Stimulated activated CD4-positive, alpha-beta T cell treated with anti-CD3 and anti-CD28 coated beads, TNF-alpha, amount 100 ng/mL, for 24 hours (primary cell): ENCODE data around the gene LTB.

Experiments
- DNase-seq, 3 experiments: peaks; one replicate each; pipeline ENCODE4 v3.0.0-alpha.2; 2020; ENCODE audit warnings: low read depth in 3 of 3

LTB gene

GRCh38 chr6:31551371-31551770, 30.9 kb downstream of the LTB start:
- peak in 2 of 3 experiments; percentile 54 to 59 for DNase-seq

DNA sequence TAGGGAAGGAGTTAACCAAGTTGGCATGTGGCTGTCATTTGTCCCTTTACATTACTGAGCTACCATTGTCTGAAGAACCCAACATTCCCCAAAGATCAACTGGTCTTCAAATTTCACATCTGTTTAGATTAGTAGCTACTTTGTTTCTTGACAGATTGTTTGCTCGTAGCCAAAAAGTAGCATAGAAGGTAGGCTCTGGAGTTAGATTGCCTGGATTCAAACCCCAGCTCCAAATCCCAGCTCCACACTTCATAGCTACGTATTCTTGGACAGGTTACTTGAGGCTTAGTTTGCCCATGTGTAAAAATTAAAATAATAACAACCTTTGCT, 33.7 kb downstream of the LTB start:
- DNase-seq: no peak

- no peak for DNase-seq
These were observed 34.3 kb downstream of the LTB start for GRCh38 chr6:31547727-31548543.

- DNase-seq: peak; percentile 85 to 93 (median 88)
These were observed 35.1 kb downstream of the LTB start, which contains the start of gene NFKBIL1 for GRCh38 chr6:31546958-31547726. Gene NFKBIL1, plus strand, starts transcription at chr6:31547608. Its CDS starts 87 bp downstream, at chr6:31547695.

DNA sequence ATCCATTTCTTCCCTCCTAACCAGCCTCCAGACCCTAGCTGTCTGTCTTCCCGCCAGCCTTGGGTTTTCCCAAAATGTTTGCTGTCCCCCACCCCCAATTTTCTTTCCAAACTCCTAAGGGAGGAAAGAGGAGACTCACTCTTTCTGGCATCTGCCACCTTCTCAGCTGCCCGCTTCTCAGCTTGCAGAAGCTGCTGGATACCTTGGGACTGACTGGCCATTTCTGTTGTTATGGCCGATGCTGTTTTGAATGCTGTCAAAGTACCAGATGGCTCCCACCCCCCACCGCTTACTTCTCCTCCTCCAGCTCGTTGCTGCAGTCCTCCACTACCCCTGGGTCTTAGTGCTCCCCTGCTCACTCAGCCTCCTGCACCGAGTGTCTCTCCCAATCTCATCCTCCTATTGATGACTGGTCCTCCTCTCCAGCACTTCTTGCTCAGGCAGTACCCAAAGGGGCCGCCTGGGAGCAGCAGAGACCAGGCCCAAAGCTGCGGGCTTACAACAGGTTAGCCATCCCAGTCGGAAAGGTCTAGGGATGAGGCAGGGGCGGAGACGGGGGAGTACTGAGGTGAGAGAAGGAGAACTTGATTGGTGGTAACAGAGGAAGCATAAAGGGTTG, 35.8 kb downstream of the LTB start, which contains the start of gene ATP6V1G2:
TSS of gene ATP6V1G2 (minus strand) at position 270 of the 619 bp plus-strand sequence. CDS start at position 221, 49 bp downstream.
- DNase-seq: peak; percentile 73 to 92 (median 73)

DNA sequence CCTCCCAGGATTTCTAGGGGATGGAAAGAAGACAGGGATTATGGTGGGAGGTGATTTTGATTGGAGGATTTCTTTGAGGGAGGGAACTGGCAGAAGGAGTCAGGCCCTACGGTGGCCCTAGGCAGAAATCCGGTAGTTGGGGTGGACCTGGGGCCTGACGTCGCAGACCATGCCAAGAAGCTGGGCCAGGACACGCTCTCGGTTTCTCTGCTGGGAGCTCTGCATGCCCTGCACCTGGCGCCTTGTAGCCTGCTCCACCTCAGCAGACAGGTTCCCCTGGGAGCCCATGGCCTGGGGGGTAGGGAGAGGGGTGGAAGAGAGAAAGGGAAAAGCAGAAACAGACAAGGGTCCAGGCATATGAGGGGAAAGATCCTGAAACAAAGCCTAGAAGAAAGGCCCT, 36.9 kb downstream of the LTB start:
- DNase-seq: no peak

DNA sequence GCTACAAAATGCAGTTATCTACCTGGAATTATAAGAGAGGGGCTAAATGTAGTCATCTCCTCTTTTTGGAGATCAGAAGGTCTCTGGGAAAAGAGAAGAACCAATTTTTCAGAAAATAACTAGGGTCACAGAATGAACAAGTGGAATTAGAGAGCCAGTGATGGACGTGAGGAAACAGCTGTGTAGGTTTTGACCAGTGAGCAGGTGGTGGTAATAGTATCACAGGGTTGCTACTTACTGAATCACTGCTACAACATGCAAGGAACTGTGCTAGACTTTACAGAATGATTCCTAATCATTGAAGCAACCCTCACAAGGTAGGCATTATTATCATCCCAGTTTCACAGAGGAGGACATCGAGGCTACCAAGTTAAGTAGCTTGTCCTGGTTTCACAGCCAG, 37.5 kb downstream of the LTB start:
- DNase-seq: no peak

DNA sequence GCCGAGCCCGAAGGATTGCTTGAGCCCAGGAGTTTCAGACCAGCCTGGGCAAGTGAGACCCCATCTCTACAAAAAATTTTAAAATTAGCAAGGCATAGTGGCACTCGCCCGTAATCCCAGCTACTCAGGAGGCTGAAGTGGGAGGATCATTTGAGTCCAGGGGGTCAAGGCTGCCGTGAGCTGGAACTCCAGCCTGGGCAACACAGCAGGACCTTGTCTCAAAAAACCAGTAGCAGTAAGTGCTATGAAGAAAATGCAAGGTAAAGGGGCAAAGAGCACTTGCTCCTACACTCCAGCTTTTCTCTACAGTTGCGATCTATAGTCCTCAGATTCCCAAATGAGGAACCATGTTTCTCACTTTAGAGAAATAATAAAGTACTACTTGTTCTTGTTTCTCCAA, 38.6 kb downstream of the LTB start:
- no peak for DNase-seq

DNA sequence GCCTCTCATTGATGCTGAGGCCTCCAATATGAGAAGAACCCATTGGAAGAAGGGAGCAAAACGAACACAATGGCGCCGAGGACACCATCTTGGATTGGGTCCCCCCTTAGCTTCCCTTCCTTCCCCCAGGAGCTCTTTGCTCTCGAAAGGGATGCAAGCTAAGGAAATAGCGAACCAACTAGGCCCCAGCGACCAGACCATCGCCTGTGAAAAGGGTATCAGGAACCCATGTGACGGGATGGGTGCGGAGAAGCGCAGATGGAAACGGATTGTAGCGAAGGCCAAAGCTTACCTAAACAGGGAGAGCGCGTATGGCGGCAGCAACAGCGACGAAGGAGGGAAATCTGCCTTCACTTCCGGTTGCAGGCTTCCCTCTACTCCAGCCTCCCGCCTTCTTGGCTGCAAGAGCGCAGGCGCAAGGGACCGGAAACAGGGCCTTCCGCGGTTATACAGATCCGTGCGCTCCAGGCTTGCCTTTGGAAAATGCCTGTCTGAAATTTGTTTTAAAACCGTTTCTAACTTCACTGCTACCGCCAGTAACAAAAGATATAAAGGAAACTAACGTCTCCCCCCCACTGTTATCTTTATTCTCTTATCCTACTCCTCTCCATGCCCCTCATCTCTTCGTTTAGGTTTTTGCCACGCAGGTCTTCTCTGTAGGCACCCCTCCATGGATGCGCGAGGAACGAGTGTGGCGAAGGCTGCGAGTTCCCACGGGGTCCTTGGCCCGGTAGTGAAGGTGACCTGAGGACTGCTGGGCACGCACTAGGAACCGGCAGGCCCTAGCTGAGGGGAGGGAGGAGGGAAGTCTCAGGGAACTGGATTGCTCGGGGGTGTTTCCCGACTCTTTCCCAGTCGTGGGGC, 40.3 kb downstream of the LTB start, which contains the start of gene DDX39B:
TSS of gene DDX39B (minus strand) at position 346 of the 864 bp plus-strand sequence. CDS start 1,471 bp downstream, outside the sequence.
- peak; percentile 84 to 91 (median 87) for DNase-seq

DNA sequence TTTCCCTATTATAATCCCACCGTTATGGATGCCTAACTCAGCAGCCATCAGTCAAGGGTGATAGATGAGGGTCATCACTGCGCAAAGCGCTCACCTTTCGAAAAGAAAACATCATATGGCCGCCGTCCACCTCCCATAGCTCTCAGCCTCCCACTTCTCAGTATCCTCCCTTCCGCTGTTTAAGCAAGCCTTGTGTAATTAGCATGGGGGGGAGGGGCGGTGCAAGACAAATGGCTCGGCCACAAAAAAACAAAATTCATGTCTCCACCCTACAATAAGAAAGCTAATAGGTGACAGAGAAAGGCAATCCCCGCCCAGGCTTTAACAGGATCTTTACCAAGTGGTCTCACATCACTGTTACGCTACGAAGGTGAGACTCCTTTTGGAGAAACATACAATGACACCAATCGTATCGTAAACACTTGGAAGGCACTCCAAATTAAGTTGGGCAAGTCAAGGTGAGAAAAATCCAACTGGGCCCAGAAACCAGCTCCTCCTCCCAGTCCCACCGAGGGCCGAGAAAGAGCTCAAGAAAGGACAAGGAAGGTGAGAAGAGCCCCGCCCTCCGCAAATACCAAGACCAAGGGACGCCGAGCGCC, 41.1 kb downstream of the LTB start:
- DNase-seq: peak in 2 of 3 experiments; percentile 46 to 58

DNA sequence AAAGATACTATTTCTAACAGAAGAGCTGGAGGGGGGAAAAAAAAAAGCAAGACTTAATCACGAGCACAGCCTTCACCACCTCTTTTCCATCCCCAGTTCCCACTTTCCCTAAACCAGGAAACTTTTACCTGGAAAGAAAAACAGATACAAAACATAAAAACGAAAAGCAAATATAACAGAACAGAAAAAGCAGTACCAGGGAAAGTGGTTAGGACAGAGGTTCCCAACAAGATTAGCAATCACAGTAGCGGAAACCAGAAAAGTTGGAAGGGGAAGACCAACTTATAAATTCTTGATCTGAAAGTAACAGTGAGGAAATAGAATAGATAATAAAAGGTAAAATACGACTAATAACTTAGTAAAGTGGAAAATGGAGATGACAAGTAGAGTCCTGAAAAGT, 41.6 kb downstream of the LTB start:
- no peak for DNase-seq

- DNase-seq: no peak
These were observed 43.3 kb downstream of the LTB start for GRCh38 chr6:31538805-31539400.

GRCh38 chr6:31535538-31536324, 46.5 kb downstream of the LTB start:
- DNase-seq: no peak

DNA sequence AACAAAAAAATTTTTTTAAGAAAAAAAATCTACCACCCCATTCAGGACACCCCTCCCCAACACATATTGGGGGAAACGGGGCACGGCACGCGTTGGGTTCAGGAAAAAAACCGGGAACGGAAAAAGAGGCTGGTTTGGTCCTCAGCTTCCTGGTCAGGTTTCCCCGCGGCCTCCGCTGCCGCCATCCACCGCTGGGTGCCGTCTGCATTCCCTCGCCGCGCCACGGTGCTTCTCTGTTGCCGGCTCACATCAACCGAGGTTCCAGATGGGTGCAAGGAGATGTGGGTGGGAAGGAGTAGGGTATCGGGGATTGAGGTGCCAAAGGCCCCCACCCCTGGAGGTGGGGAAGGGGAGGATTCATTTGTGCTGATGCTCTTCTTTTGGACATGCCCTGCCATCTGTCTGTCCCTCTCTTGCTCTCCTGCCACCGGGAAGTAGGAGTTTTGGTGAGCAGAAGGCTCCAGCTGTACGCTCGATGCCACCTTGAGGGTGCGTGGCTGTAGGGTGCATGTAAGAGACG, 47.6 kb downstream of the LTB start:
- DNase-seq: no peak

GRCh38 chr6:31534011-31534410, 48.2 kb downstream of the LTB start:
- DNase-seq: no peak

- DNase-seq: no peak
These were observed 48.8 kb downstream of the LTB start for GRCh38 chr6:31533455-31533841.

DNA sequence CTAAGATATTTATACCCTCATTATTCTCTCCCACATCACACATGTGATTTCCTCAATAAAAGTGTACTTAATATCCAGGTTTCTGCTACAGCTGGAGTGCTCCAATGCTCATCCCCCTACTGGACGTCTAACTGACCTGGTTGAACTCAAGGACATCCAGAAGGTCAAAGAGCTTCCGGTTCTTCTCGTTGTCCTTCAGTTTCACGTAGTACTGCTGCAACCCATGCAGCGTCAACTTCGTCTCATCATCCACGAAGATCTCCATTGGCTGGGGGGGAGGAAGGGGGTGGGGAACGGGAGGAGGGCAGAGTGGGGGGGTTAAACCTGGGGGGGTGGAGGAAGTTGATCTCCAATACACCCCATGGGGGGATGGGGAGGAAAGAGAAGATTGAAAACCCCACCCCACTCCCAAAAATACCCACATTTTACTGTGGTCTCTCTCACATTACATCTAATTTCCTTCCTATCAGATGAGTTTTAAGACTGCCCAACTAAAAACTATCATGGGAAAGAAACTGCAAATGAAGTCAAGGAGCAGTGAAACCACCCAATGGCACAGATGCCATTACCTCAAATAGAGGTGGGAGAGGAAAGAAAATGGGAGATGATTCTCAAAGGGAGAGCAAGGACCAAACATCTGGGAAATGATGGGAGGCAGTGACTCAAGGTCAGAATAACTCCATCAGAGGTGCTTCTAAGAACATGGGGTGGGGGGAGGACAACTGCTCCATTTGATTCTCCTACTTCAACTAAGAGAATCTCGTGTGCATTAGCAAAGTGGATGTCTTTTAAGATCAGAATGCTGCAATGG, 49.4 kb downstream of the LTB start:
- no peak for DNase-seq

DNA sequence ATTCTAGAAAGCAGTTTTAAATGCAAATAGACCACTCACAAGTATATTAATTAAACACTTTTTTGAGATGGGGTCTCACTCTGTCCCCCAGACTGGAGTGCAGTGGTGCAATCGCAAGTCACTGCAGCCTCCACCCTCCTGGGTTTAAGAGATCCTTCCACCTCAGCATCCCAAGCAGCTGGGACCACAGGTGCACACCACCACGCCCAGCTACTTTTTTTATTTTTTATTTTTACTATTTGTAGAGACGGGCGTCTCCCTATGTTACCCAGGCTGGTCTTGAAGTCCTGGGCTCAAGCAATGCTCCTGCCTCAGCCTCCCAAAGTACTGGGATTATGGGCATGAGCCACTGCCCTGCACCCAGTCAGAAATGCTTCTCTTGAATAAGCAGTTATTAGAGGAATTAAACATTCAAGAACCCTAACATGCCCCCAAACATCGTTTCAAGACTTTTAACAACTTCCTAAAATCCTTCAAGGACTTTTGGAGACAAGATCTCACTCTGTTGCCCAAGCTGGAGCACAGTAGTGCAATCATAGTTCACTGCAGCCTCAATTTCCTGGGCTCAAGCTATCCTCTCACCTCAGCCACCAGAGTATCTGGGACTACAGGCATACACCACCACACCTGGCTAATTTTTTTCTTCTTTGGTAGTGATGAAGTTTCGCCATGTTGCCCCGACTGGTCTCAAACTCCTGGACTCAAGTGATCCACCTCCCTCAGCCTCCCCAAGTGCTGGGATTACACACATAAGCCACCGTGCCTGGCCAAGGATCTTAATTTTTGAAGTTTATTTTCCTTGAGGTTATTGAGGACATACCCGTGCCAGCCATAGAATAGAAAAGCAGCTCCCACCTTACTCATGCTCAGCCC, 50.2 kb downstream of the LTB start:
- no peak for DNase-seq
